ENCODE data around the gene HCN4.

- TF ChIP-seq CTCF (conservative IDR thresholded peaks at IDR 0.05; ENCODE audit: low read depth, low read length) (no peak), EZH2 (IDR thresholded peaks at IDR 0.05; ENCODE audit: borderline replicate concordance, low read depth, low read length, poor library complexity, severe bottlenecking) (no peak)
Measured at GRCh38 chr15:73319460-73320245, 49.1 kb downstream of the HCN4 start.

Data from A673 (cell line).